ENCODE results near the gene INSM2.

Gene INSM2

GRCh38 chr14:35519986-35520385 is 14.0 kb upstream of the INSM2 start:
- in situ Hi-C loops (cut with HindIII; ENCODE audit: low pct_ligation_motif_present, low sequenced_read_pairs) = no loop called here
- Histone ChIP-seq H3K27me3 (replicated peaks) (no peaks in the 10 kb centered on the region), H3K36me3 (replicated peaks) (no peaks in the 10 kb centered on the region), H3K4me3 (ENCODE audit: low read depth, low read length) (no peak overlapping the region), H3K27ac (no peak overlapping the region)
- no peak for DNase-seq
- TF ChIP-seq CTCF (IDR thresholded peaks at IDR 0.05; ENCODE audit: low read depth, low read length, missing control alignments) = no peak

- TF ChIP-seq CTCF (IDR thresholded peaks at IDR 0.05; ENCODE audit: low read depth, low read length, missing control alignments) = no peak
- in situ Hi-C loops (cut with HindIII; ENCODE audit: low pct_ligation_motif_present, low sequenced_read_pairs) = no loop called here
- no peak for DNase-seq
- Histone ChIP-seq H3K27ac (no peak overlapping the region), H3K4me3 (ENCODE audit: low read depth, low read length) (no peak overlapping the region), H3K27me3 (replicated peaks) (peaks cover 8% of the 10 kb centered on the region), H3K36me3 (replicated peaks) (no peaks in the 10 kb centered on the region)
These were observed 8.3 kb upstream of the INSM2 start for GRCh38 chr14:35525695-35526094.

GRCh38 chr14:35526962-35527361 is 7.0 kb upstream of the INSM2 start:
- in situ Hi-C loops (cut with HindIII; ENCODE audit: low pct_ligation_motif_present, low sequenced_read_pairs) = no loop called here
- Histone ChIP-seq H3K4me3 (ENCODE audit: low read depth, low read length) (no peak overlapping the region), H3K27me3 (replicated peaks) (peaks cover 14% of the 10 kb centered on the region), H3K27ac (no peak overlapping the region), H3K36me3 (replicated peaks) (no peaks in the 10 kb centered on the region)
- no peak for TF ChIP-seq CTCF (IDR thresholded peaks at IDR 0.05; ENCODE audit: low read depth, low read length, missing control alignments)
- DNase-seq = no peak

GRCh38 chr14:35531960-35532747 is 1.8 kb upstream of the INSM2 start:
- no peak overlapping the region for H3K27ac ChIP-seq
- no peak overlapping the region for H3K4me3 ChIP-seq (ENCODE audit: low read depth, low read length)
- TF ChIP-seq CTCF (IDR thresholded peaks at IDR 0.05; ENCODE audit: low read depth, low read length, missing control alignments) = no peak
- in situ Hi-C loops (cut with HindIII; ENCODE audit: low pct_ligation_motif_present, low sequenced_read_pairs) = no loop called here
- no peak for DNase-seq
- H3K27me3 ChIP-seq (replicated peaks) = peaks cover 30% of the 10 kb centered on the region
- H3K36me3 ChIP-seq (replicated peaks) = no peaks in the 10 kb centered on the region

- Histone ChIP-seq H3K4me3 (ENCODE audit: low read depth, low read length) (peak overlapping the region; percentile 61), H3K36me3 (replicated peaks) (no peaks in the 10 kb centered on the region), H3K27me3 (replicated peaks) (peaks cover 30% of the 10 kb centered on the region), H3K27ac (no peak overlapping the region)
- DNase-seq = no peak
- in situ Hi-C loops (cut with HindIII; ENCODE audit: low pct_ligation_motif_present, low sequenced_read_pairs) = no loop called here
- TF ChIP-seq CTCF (IDR thresholded peaks at IDR 0.05; ENCODE audit: low read depth, low read length, missing control alignments) = no peak
These were observed 1.1 kb upstream of the INSM2 start for GRCh38 chr14:35532783-35533356.

Data from brain microvascular endothelial cell (primary cell).